ENCODE data around the gene DZIP1L. TPM values are rescaled to one million over a fixed set of nuclear protein-coding genes. Genes with fewer than 3 reads are reported as not detected.

The DZIP1L gene
- total RNA-seq, 1 experiment from 2014 or later: 3.8 TPM

DNA sequence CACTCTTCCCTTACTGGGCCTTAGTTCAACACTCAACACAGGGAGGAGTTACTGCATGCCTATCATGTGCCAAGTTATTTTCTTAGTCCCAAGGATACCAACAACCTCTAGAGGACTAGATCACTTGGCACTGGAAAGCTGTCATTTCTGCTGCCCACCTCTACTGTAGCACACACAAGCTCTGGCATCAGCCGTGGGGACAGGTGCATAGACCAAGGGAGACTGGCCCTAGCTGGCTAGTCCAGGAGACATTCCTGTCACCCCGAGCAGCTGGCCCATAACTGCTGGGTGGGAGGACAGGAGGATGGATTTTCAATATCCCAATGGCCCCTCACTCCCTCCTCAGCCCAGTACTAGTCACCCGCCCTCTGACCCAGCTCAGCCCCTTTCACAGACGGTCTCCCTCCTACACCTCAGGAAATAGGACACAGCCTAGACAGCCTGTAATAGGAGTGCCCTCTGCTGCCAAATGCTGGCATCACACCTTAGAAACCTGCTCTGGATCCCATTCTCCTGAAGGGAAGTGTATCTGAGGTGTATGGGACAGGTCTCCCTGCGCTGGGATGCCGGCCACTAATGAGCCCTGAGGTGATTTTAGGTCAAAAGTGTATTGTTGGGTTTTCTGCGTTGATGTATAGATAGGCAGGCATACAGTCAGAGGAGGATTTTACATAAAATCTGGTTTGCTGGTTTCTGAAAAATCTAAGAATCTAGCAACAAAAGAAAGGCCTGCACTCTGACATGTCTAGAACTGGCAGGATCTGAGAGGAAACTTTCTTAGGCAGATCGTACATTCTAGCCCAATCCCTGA is 3.4 kb upstream of the DZIP1L start:
- ChIA-PET CTCF (interaction anchor here (0.6 to 0.9 kb wide), 3 partner anchors 29 to 50 kb away, joined by 3 to 4 read pairs (median 3); no protein-coding TSS in a partner anchor), POLR2A (ENCODE audit: unreplicated experiment) (no interaction called here)
- H3K9me2 ChIP-seq (replicated peaks; ENCODE audit: low read length): no peaks in the 10 kb centered on the region
- no peak overlapping the region for H3K4me2 ChIP-seq (ENCODE audit: low read length)
- no peaks in the 10 kb centered on the region for H3F3A ChIP-seq (ENCODE audit: low read length, unreplicated experiment)
- DNase-seq (peak; percentile 84), ATAC-seq (peak; percentile 59)
- intact Hi-C loops (cut with micrococcal nuclease): loop anchor here (1.0 kb wide), 1 partner anchor 51 kb away; no protein-coding TSS in a partner anchor
- no peak overlapping the region for H3K27ac ChIP-seq (ENCODE audit: low read length)
- TF ChIP-seq CTCF (conservative IDR thresholded peaks at IDR 0.05; ENCODE audit: low read depth, low read length): peak; percentile 81
- no peak for TF ChIP-seq EZH2phosphoT487 (IDR thresholded peaks at IDR 0.05; ENCODE audit: borderline replicate concordance, low read length)
- no peak for TF ChIP-seq EZH2 (IDR thresholded peaks at IDR 0.05; ENCODE audit: low read length, unreplicated experiment)
- BruUV-seq (replicated peaks): no TSS peak
- no peaks in the 10 kb centered on the region for H3K9me3 ChIP-seq (ENCODE audit: low read length)
- no peak overlapping the region for H2AFZ ChIP-seq (ENCODE audit: low read length)
- H3K4me3 ChIP-seq (ENCODE audit: low read length): no peak overlapping the region
- H3K4me1 ChIP-seq (ENCODE audit: insufficient read depth, low read length): peaks cover 7% of the 10 kb centered on the region
- no peak overlapping the region for H3K9ac ChIP-seq (ENCODE audit: low read length)
- H4K20me1 ChIP-seq (ENCODE audit: low read length): no peaks in the 10 kb centered on the region
- H3K36me3 ChIP-seq (ENCODE audit: low read depth, low read length): no peaks in the 10 kb centered on the region
- 0 out of 2 replicates have a peak, but pooled peaks cover 3% of the 10 kb centered on the region for H3K79me2 ChIP-seq (ENCODE audit: low read length)
- no peaks in the 10 kb centered on the region for H3K27me3 ChIP-seq (ENCODE audit: low read length)

GRCh38 chr3:138114431-138114918 is 933 bp downstream of the DZIP1L start:
- H2AFZ ChIP-seq (ENCODE audit: low read length): peak overlapping the region; percentile 98
- 0 out of 2 replicates have a peak, but pooled peaks cover 3% of the 10 kb centered on the region for H3K79me2 ChIP-seq (ENCODE audit: low read length)
- H3K4me1 ChIP-seq (ENCODE audit: insufficient read depth, low read length): peaks cover 7% of the 10 kb centered on the region
- DNase-seq: no peak
- TF ChIP-seq EZH2phosphoT487 (IDR thresholded peaks at IDR 0.05; ENCODE audit: borderline replicate concordance, low read length) (no peak), EZH2 (IDR thresholded peaks at IDR 0.05; ENCODE audit: low read length, unreplicated experiment) (no peak), CTCF (conservative IDR thresholded peaks at IDR 0.05; ENCODE audit: low read depth, low read length) (no peak)
- POLR2A ChIA-PET (ENCODE audit: unreplicated experiment): no interaction called here
- peak overlapping the region; percentile 90 for H3K4me3 ChIP-seq (ENCODE audit: low read length)
- 0 out of 2 replicates have a peak, but pooled peaks have one; percentile 2 for ATAC-seq
- H3K9me3 ChIP-seq (ENCODE audit: low read length): no peaks in the 10 kb centered on the region
- no peaks in the 10 kb centered on the region for H4K20me1 ChIP-seq (ENCODE audit: low read length)
- no peaks in the 10 kb centered on the region for H3F3A ChIP-seq (ENCODE audit: low read length, unreplicated experiment)
- peak overlapping the region; percentile 93 for H3K4me2 ChIP-seq (ENCODE audit: low read length)
- H3K27me3 ChIP-seq (ENCODE audit: low read length): no peaks in the 10 kb centered on the region
- TSS peak; percentile 50 for BruUV-seq (replicated peaks)
- H3K27ac ChIP-seq (ENCODE audit: low read length): 0 out of 2 replicates have a peak overlapping the region, but pooled peaks have one; percentile 7
- H3K9me2 ChIP-seq (replicated peaks; ENCODE audit: low read length): no peaks in the 10 kb centered on the region
- H3K9ac ChIP-seq (ENCODE audit: low read length): peak overlapping the region; percentile 85
- intact Hi-C loops (cut with micrococcal nuclease): loop anchor here (2.0 kb wide), 1 partner anchor 36 kb away; no protein-coding TSS in a partner anchor
- CTCF ChIA-PET: no interaction called here
- no peaks in the 10 kb centered on the region for H3K36me3 ChIP-seq (ENCODE audit: low read depth, low read length)

Data from PC-3 (cell line).